Type B pancreatic cell (in vitro differentiated cells): Measurements from ENCODE around the gene TSEN54. TPM values are rescaled to one million over a fixed set of nuclear protein-coding genes. Genes with fewer than 3 reads are reported as not detected.

ENCODE experiments used
- DNase-seq: peaks from one replicate; pipeline ENCODE4 v3.0.0; 2021; ENCODE audit warnings: mixed read lengths; ENCODE audit not compliant: unreplicated experiment; ENCODE audit errors: extremely low spot score
- H3K27ac Mint-ChIP-seq: 2 replicates; pipeline ENCODE4 v1.8.0; 2021; ENCODE audit warnings: mild to moderate bottlenecking, mixed read lengths
- H3K27me3 Mint-ChIP-seq: 2 replicates; pipeline ENCODE4 v1.8.0; 2021; ENCODE audit warnings: mixed read lengths
- H3K36me3 Mint-ChIP-seq: 2 replicates; pipeline ENCODE4 v1.8.0; 2021; ENCODE audit warnings: mixed read lengths
- H3K4me1 Mint-ChIP-seq: one replicate; pipeline ENCODE4 v1.8.0; 2021; ENCODE audit warnings: mixed read lengths; ENCODE audit not compliant: unreplicated experiment
- H3K4me3 Mint-ChIP-seq: 2 replicates; pipeline ENCODE4 v1.8.0; 2021; ENCODE audit warnings: mild to moderate bottlenecking, mixed read lengths
- H3K9me3 Mint-ChIP-seq: 2 replicates; pipeline ENCODE4 v1.8.0; 2021; ENCODE audit warnings: mixed read lengths
- total RNA-seq: library from RNA; stranded (reverse); gene quantifications from 2 replicates; pipeline ENCODE4 v1.2.1, GENCODE V29; 2021; ENCODE audit warnings: low replicate concordance
- TF ChIP-seq, protein P1 (sequence below): fragments of 200-600 bp; sonication (generic); conservative IDR thresholded peaks from 2 replicates; pipeline ENCODE4 v1.5.0; 2021; ENCODE audit warnings: antibody characterized with exemption, mild to moderate bottlenecking

The TSEN54 gene
- total RNA-seq, 1 donor from 2014 or later, result 41.0 TPM

DNA sequence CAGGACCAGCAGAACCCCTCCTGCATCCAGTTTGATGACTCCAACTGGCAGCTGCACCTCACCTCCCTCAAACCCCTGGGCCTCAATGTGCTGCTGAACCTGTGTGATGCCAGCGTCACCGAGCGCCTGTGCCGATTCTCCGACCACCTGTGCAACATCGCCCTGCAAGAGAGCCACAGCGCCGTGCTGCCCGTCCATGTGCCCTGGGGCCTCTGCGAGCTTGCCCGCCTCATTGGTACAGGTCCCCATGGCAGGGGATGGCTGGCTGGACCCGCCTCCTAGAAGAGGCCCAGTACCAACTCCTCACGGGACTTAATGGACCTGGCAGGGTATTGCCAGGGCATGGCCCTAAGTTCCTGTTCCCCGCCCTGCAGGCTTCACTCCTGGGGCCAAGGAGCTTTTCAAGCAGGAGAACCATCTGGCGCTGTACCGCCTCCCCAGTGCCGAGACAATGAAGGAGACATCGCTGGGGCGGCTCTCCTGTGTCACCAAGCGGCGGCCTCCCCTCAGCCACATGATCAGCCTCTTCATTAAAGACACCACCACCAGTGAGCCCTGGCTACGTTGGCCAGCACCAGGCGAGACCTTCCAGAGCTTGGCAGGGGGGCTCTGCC, 23.7 kb upstream of the TSEN54 start:
- Mint-ChIP-seq H3K36me3 (no peaks in the 10 kb centered on the region), H3K27ac (no peak overlapping the region), H3K4me3 (no peak overlapping the region), H3K27me3 (no peaks in the 10 kb centered on the region), H3K9me3 (no peaks in the 10 kb centered on the region), H3K4me1 (peaks cover under 1% of the 10 kb centered on the region)
- no peak for DNase-seq
- TF ChIP-seq, protein P1, sequence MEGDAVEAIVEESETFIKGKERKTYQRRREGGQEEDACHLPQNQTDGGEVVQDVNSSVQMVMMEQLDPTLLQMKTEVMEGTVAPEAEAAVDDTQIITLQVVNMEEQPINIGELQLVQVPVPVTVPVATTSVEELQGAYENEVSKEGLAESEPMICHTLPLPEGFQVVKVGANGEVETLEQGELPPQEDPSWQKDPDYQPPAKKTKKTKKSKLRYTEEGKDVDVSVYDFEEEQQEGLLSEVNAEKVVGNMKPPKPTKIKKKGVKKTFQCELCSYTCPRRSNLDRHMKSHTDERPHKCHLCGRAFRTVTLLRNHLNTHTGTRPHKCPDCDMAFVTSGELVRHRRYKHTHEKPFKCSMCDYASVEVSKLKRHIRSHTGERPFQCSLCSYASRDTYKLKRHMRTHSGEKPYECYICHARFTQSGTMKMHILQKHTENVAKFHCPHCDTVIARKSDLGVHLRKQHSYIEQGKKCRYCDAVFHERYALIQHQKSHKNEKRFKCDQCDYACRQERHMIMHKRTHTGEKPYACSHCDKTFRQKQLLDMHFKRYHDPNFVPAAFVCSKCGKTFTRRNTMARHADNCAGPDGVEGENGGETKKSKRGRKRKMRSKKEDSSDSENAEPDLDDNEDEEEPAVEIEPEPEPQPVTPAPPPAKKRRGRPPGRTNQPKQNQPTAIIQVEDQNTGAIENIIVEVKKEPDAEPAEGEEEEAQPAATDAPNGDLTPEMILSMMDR, result no peak

GRCh38 chr17:75493476-75494129, 22.7 kb upstream of the TSEN54 start:
- H3K27me3 Mint-ChIP-seq, result no peaks in the 10 kb centered on the region
- no peaks in the 10 kb centered on the region for H3K36me3 Mint-ChIP-seq
- no peak overlapping the region for H3K27ac Mint-ChIP-seq
- no peak overlapping the region for H3K4me3 Mint-ChIP-seq
- no peak for DNase-seq
- TF ChIP-seq, protein P1, result no peak
- H3K9me3 Mint-ChIP-seq, result no peaks in the 10 kb centered on the region
- H3K4me1 Mint-ChIP-seq, result no peaks in the 10 kb centered on the region

- TF ChIP-seq, protein P1, result no peak
Observed at GRCh38 chr17:75494326-75494877, 21.9 kb upstream of the TSEN54 start.

DNA sequence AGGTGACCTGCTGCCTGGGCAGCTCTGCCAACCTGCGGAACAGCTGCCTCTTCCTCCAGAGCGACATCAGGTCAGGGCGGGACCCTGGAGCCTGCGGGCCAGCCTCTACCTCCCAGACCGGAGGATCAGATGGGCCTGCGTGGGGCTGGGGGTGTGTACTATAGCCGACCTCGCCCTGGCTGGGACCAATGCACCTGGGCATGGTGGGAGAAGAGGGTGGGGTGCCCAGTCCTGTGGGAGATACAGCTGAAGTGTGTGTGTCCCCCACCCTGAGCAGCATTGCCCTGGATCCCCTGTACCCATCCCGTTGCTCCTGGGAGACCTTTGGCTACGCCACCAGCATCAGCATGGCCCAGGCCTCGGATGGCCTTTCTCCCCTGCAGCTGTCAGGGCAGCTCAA, 20.3 kb upstream of the TSEN54 start:
- Mint-ChIP-seq H3K4me1 (no peaks in the 10 kb centered on the region), H3K27ac (no peak overlapping the region), H3K36me3 (no peaks in the 10 kb centered on the region), H3K27me3 (no peaks in the 10 kb centered on the region), H3K9me3 (no peaks in the 10 kb centered on the region), H3K4me3 (no peak overlapping the region)
- TF ChIP-seq, protein P1, result no peak
- DNase-seq, result no peak

More at GRCh38 chr17:75494326-75494877, 21.9 kb upstream of the TSEN54 start:
- Mint-ChIP-seq H3K27me3 (no peaks in the 10 kb centered on the region), H3K9me3 (no peaks in the 10 kb centered on the region), H3K4me1 (no peaks in the 10 kb centered on the region), H3K36me3 (no peaks in the 10 kb centered on the region), H3K27ac (peak overlapping the region; percentile 65), H3K4me3 (no peak overlapping the region)
- DNase-seq, result no peak

DNA sequence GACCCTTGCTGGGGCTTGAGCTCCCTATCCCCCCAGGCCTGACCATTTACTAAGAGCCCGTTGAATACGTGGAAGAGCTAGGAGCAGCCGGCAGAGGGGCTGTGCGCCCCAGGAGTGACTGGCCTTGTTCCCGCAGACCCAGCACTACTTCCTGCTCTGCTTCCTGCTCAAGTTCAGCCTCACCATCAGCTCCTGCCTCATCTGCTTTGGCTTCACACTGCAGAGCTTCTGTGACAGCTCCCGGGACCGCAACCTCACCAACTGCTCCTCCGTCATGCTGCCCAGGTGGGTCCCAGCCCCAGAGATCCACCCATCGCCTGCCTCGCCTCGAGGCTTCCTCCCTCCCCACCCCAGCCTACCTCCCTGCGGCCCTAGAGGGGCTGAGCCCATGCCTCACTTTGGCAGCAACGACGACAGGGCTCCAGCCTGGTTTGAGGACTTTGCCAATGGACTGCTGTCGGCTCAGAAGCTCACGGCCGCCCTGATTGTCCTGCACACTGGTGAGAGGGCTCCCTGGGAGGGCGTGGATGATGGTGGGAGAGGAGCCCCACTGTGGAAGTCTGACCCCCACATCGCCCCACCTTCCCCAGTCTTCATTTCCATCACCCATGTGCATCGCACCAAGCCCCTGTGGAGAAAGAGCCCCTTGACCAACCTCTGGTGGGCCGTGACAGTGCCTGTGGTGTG, 18.1 kb upstream of the TSEN54 start:
- Mint-ChIP-seq H3K4me1 (no peaks in the 10 kb centered on the region), H3K36me3 (no peaks in the 10 kb centered on the region), H3K27ac (no peak overlapping the region), H3K4me3 (no peak overlapping the region), H3K27me3 (no peaks in the 10 kb centered on the region), H3K9me3 (no peaks in the 10 kb centered on the region)
- TF ChIP-seq, protein P1, result no peak
- no peak for DNase-seq
